Dermis blood vessel endothelial cell (primary cell): Measurements from ENCODE around the gene DDX24. TPM values are rescaled to one million over a fixed set of nuclear protein-coding genes. Genes with fewer than 3 reads are reported as not detected.
A peak's percentile ranks its signal among the peaks of the same experiment; 100 is the strongest.

Source experiments
- DNase-seq: peaks from one replicate; pipeline ENCODE4 v3.0.0; 2010
- total RNA-seq: library from RNA; depleted of rRNA; stranded (reverse); fragments of >200 nt; gene quantifications from 2 replicates; pipeline ENCODE4 v1.2.3, GENCODE V29; 2014

DDX24 gene
- total RNA-seq, 1 donor from 2014 or later: 108 TPM

DNA sequence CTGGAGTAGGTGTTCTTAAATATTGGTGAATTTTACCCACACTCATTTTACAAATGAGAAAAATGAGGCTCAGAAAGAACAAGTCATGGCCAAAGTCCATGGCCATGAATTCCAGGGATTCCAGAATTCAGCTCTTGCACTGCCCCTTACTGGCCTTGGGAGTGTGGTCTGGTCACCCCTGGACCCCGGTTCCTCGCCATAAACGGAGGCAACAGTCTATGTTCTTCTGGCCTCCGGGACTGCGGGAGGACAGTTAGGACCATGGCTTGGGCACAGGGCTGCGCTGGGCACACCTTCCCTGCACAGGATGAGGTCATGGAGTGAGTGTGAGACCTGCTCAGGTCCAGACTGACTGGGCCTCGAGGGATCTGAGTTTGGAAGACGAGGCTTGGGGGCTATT is 77.0 kb downstream of the DDX24 start:
- no peak for DNase-seq

DNA sequence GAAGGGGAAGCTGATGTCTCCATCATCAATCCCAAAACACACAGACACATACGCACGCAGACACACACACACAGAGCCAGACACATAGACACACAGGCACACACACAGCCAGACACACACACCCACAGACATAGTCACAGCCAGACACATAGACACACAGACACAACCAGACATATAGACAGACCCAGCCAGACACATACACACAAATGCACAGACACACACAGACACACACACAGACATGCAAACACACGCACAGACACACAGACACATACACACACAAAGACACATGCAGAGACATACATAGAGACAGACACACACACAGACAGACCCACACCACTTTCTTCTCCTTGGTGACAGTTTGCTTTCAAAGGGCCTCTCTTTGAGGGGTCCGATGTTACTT is 77.6 kb downstream of the DDX24 start:
- no peak for DNase-seq

DNA sequence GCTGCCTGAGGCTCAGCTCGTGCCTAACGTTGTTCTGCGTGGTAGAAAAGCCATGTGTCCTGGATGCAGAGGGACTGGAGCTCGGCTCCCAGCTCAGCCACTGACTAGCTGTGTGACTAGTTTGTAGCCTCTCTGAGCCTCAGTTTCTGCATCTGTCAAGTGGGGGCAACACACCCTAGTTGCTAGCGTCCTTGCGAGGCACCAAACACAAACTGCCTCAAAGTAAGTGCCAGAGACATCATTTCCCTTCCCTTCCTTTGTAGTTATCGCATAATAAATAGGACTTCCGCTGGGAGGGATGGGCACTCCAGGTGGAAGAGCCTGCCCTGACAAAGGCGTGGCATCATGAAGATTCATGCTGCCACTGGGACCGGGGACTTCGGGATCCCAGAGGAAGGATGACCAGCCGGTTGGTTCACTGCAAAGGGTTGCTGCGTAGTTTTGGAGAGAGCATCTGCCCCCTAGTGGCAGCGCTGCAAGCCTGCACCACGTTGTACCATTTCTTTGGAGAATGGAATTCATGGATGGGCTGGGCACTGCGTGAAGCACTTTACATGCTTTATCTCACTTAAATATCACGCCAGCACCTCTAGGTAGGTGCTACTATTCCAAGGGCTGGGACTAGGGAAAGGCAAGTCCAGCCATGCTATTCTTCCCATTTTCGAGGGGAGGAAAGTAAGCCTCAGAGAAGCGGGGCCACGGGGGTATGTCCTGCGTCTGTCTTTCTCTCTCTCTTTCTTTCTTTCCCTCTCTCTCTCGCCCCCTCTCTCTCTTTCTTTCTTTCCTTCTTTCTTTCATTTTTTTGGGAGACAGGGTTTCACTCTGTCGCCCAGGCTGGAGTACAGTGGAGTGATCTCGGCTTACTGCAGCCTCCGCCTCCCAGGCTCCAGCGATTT is 79.3 kb downstream of the DDX24 start:
- DNase-seq: peak; percentile 78

DNA sequence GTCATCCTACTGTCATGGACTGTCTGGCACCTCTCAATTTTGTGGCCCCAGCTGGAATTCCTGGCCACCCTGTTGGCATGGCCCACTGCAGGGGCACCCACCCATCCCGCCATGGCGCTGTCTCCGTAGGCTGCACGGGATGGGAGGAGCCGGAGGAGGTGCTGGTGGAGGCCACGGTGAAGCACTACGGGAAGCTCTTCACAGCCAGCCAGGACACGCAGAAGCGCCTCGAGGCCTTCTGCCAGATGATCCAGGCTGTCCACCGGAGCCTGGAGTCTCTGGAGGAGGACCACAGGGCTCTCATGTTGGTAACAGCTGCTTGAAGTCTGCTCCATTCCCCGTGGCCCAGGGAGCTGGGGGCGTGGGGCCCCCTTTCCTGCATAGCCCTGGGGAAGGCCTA is 80.0 kb downstream of the DDX24 start:
- no peak for DNase-seq

DNA sequence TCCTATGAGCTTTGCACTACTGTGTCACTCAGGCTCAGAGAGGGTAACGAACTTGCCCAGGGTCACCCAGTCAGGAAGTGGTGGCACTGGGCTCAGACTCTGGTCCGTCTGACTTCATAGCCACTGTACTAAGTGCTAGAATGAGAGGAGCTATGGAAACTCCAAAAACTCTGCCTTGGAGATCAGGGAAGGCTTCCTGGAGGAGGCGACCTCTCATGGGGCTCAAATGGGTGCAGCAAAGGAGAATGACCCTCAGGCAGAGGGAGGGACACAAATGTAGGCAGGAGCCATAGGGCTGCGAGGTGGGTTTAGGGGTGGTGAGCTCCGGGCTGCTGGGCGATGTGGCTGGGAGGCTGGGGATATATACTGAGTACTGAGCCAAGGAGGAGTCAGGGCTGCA is 80.7 kb downstream of the DDX24 start:
- no peak for DNase-seq

DNA sequence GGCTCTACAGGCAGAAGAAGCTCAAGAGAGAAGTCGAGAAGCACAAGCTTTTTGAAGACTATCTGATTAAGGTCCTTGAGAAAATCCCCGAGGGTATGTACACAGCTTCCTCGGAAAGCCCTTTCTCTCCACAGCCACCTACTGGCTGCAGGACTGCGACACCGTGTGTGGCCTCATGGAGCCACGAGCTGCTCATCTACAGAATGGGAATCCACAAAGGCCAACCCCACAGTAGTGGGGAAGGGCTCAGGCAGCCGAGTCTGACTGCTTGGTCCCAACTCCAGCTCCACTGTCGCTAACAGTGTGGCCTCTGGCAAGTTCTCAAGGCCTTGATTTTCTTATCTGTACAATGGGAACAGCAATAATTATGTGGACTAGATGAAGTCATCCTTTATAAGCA is 81.4 kb downstream of the DDX24 start:
- no peak for DNase-seq

DNA sequence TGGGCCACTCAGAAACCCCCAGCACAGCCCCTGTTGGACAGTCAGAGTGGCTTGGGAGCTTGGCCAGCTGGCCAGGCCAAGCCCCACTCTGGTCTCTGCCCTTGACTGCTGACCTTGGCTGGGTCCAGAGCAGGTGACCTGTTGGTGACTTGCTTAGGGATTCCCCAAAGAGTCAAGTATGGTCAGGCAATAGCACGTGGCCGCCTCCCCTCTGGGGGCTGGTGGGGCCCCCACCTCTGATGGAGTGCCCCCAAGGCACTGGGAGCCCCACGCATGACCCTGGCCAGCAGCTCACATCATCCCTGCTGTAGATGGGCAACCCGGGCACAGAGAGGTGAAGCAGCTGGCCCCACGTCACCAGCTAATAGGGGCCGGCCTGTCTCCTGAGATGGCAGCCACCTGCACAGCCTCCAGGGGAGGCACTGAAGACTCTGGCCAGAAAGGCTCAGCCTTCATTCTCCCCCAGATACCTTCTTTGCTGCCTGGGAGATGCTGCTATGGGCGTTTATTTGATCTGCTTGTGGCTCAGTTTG is 82.1 kb downstream of the DDX24 start:
- no peak for DNase-seq

Other genes starting within 250 kb of the DDX24 start
- not detected in 2 replicates for gene FAM181A, start 153.9 kb downstream of the DDX24 start, total RNA-seq
- gene ASB2, start 104.6 kb downstream of the DDX24 start, total RNA-seq: 0.05 TPM in 1 of 2 replicates, not detected in the other
- gene CCDC197, start 83.9 kb downstream of the DDX24 start, total RNA-seq: not detected in 2 replicates
- gene OTUB2, start 54.9 kb downstream of the DDX24 start, total RNA-seq: 0.68 and 0.84 TPM in 2 replicates
- 7.3 and 14.0 TPM in 2 replicates for gene IFI27L1, start 108 bp upstream of the DDX24 start, total RNA-seq
- 75.5 and 375 TPM in 2 replicates for gene IFI27, start 29.5 kb upstream of the DDX24 start, total RNA-seq
- 4.0 and 10.2 TPM in 2 replicates for gene IFI27L2, start 48.4 kb upstream of the DDX24 start, total RNA-seq
- gene PPP4R4, start 93.1 kb upstream of the DDX24 start, total RNA-seq: not detected in 2 replicates
- gene SERPINA10, start 212.1 kb upstream of the DDX24 start, total RNA-seq: not detected in 2 replicates
- not detected in 2 replicates for gene SERPINA6, start 242.1 kb upstream of the DDX24 start, total RNA-seq